DOHH2 (cell line): ENCODE data around the gene DGCR2.

Experiments
- CTCF ChIP-seq: fragments of 200-600 bp; sonication (generic); IDR thresholded peaks from one replicate; pipeline ENCODE4 v1.5.1; 2014; ENCODE audit warnings: antibody characterized with exemption, mild to moderate bottlenecking, low read depth, low read length; ENCODE audit not compliant: poor library complexity, severe bottlenecking
- EZH2phosphoT487 ChIP-seq: fragments of 200-600 bp; sonication (generic); IDR thresholded peaks from 2 replicates; pipeline ENCODE4 v1.6.1; 2017; ENCODE audit warnings: borderline replicate concordance, mild to moderate bottlenecking, antibody characterized with exemption, low read length, moderate library complexity, mixed read lengths

GRCh38 chr22:19133561-19133960 lies 11.3 kb upstream of the DGCR2 start:
- TF ChIP-seq CTCF (no peak), EZH2phosphoT487 (no peak)
